K562 (cell line): ENCODE results near the gene DMD.

Source experiments
- CEBPB ChIP-seq: fragments of 450-650 bp; IDR thresholded peaks from 2 replicates; pipeline ENCODE4 v1.6.1; 2016; ENCODE audit warnings: missing genetic modification characterization, missing compliant biosample characterization
- CTCF ChIP-seq, 3 experiments: IDR thresholded peaks in 2 of 3; conservative IDR thresholded peaks in 1 of 3; 2 replicates each; pipeline ENCODE4 v1.5.1; 2011 to 2012; ENCODE audit warnings: low read length in 3 of 3, mild to moderate bottlenecking in 3 of 3, control low read depth in 2 of 3, improper control_type of control experiment in 1 of 3, inconsistent platforms in 1 of 3, low read depth in 1 of 3, mixed read lengths in 1 of 3, moderate library complexity in 1 of 3; ENCODE audit not compliant: insufficient read depth in 2 of 3
- E2F6 ChIP-seq, 2 experiments: IDR thresholded peaks; 2 replicates each; pipeline ENCODE4 v1.6.1; 2011; ENCODE audit warnings: borderline replicate concordance in 1 of 2, control low read depth in 1 of 2, low read depth in 1 of 2, low read length in 1 of 2, mild to moderate bottlenecking in 1 of 2, mixed read lengths in 1 of 2, moderate library complexity in 1 of 2; ENCODE audit not compliant: insufficient read depth in 1 of 2, insufficient read length in 1 of 2, poor library complexity in 1 of 2, severe bottlenecking in 1 of 2; ENCODE audit errors: extremely low read depth in 1 of 2
- MLLT1 ChIP-seq, 2 experiments: fragments of 450-650 bp; IDR thresholded peaks; 2 replicates each; pipeline ENCODE4 v1.6.1; 2016
- RAD21 ChIP-seq, 2 experiments: fragments of 250-450 bp in 1 of 2; fragments of 450-650 bp in 1 of 2; sonication (Bioruptor Pico) in 1 of 2; formaldehyde crosslinking in 1 of 2; IDR thresholded peaks in 1 of 2; conservative IDR thresholded peaks in 1 of 2; 2 replicates each; pipeline versions ENCODE4 v1.4.0 to v1.8.0; 2020 to 2022; ENCODE audit warnings: mild to moderate bottlenecking in 2 of 2, moderate library complexity in 1 of 2
- SIN3B ChIP-seq: fragments of 450-650 bp; IDR thresholded peaks from 2 replicates; pipeline ENCODE4 v1.6.1; 2017; ENCODE audit warnings: low read depth, mild to moderate bottlenecking, moderate library complexity
- ZBTB33 ChIP-seq: sonication (generic); formaldehyde crosslinking; IDR thresholded peaks from 2 replicates; pipeline ENCODE4 v1.8.1; 2023; ENCODE audit warnings: mild to moderate bottlenecking, missing genetic modification reagents

GRCh38 chrX:32176510-32176909 lies 1034.8 kb downstream of the DMD start:
- TF ChIP-seq CTCF (IDR thresholded peaks at IDR 0.05 in 2 of 3, conservative IDR thresholded peaks at IDR 0.05 in 1 of 3; ENCODE audit: insufficient read depth in 2 of 3, low read depth in 1 of 3, low read length in 3 of 3) (no peak), E2F6 (IDR thresholded peaks at IDR 0.05; ENCODE audit: borderline replicate concordance in 1 of 2, extremely low read depth in 1 of 2, insufficient read depth in 1 of 2, insufficient read length in 1 of 2, low read depth in 1 of 2, low read length in 1 of 2, poor library complexity in 1 of 2, severe bottlenecking in 1 of 2) (no peak), CEBPB (tag) (no peak), ZBTB33 (no peak), RAD21 (CRISPR knock-in tag; conservative IDR thresholded peaks at IDR 0.05 in 1 of 2, IDR thresholded peaks at IDR 0.05 in 1 of 2) (no peak), MLLT1 (IDR thresholded peaks at IDR 0.05) (no peak), SIN3B (no peak)
